ENCODE measurements around the gene LIPI. TPM values are rescaled to one million over a fixed set of nuclear protein-coding genes. Genes with fewer than 3 reads are reported as not detected.

LIPI gene
- total RNA-seq, 2 donors from 2014 or later, result not detected

- H3K27ac ChIP-seq, result no peak overlapping the region
- ATAC-seq (ENCODE audit: insufficient number of reproducible peaks, low FRiP score, low read depth) (no peak), DNase-seq (ENCODE audit: low spot score) (no peak)
- TF ChIP-seq CTCF (IDR thresholded peaks at IDR 0.05), result no peak
- no peaks in the 10 kb centered on the region for H3K36me3 ChIP-seq
- H3K4me1 ChIP-seq (ENCODE audit: control insufficient read depth in 1 of 2, low read depth in 2 of 2), result no peaks in the 10 kb centered on the region
- H3K27me3 ChIP-seq (replicated peaks; ENCODE audit: insufficient read depth), result no peaks in the 10 kb centered on the region
- H3K9me3 ChIP-seq, result no peaks in the 10 kb centered on the region
- no peak overlapping the region for H3K4me3 ChIP-seq
Measured at GRCh38 chr21:14099570-14099969, 111.2 kb downstream of the LIPI start.

- no peaks in the 10 kb centered on the region for H3K9me3 ChIP-seq
- H3K4me3 ChIP-seq, result no peak overlapping the region
- no peak for TF ChIP-seq CTCF (IDR thresholded peaks at IDR 0.05)
- H3K4me1 ChIP-seq (ENCODE audit: control insufficient read depth in 1 of 2, low read depth in 2 of 2), result no peaks in the 10 kb centered on the region
- DNase-seq (ENCODE audit: low spot score) (no peak), ATAC-seq (ENCODE audit: insufficient number of reproducible peaks, low FRiP score, low read depth) (no peak)
- no peaks in the 10 kb centered on the region for H3K36me3 ChIP-seq
- no peaks in the 10 kb centered on the region for H3K27me3 ChIP-seq (replicated peaks; ENCODE audit: insufficient read depth)
- H3K27ac ChIP-seq, result no peak overlapping the region
Measured at GRCh38 chr21:14097881-14098499, 112.8 kb downstream of the LIPI start.

GRCh38 chr21:14096577-14096976 lies 114.2 kb downstream of the LIPI start:
- ATAC-seq (ENCODE audit: insufficient number of reproducible peaks, low FRiP score, low read depth), result no peak
- no peak for DNase-seq (ENCODE audit: low spot score)
- H3K27me3 ChIP-seq (replicated peaks; ENCODE audit: insufficient read depth), result no peaks in the 10 kb centered on the region
- TF ChIP-seq CTCF (IDR thresholded peaks at IDR 0.05), result no peak
- H3K4me1 ChIP-seq (ENCODE audit: control insufficient read depth in 1 of 2, low read depth in 2 of 2), result no peaks in the 10 kb centered on the region
- no peaks in the 10 kb centered on the region for H3K36me3 ChIP-seq
- H3K4me3 ChIP-seq, result no peak overlapping the region
- no peak overlapping the region for H3K27ac ChIP-seq
- H3K9me3 ChIP-seq, result no peaks in the 10 kb centered on the region

GRCh38 chr21:14096172-14096571 lies 114.6 kb downstream of the LIPI start:
- H3K36me3 ChIP-seq, result no peaks in the 10 kb centered on the region
- no peaks in the 10 kb centered on the region for H3K9me3 ChIP-seq
- no peaks in the 10 kb centered on the region for H3K27me3 ChIP-seq (replicated peaks; ENCODE audit: insufficient read depth)
- TF ChIP-seq CTCF (IDR thresholded peaks at IDR 0.05), result no peak
- DNase-seq (ENCODE audit: low spot score) (no peak), ATAC-seq (ENCODE audit: insufficient number of reproducible peaks, low FRiP score, low read depth) (no peak)
- no peak overlapping the region for H3K27ac ChIP-seq
- no peaks in the 10 kb centered on the region for H3K4me1 ChIP-seq (ENCODE audit: control insufficient read depth in 1 of 2, low read depth in 2 of 2)
- no peak overlapping the region for H3K4me3 ChIP-seq

- DNase-seq (ENCODE audit: low spot score), result no peak
- Histone ChIP-seq H3K27ac (no peak overlapping the region), H3K36me3 (no peaks in the 10 kb centered on the region), H3K4me3 (no peak overlapping the region), H3K9me3 (no peaks in the 10 kb centered on the region), H3K27me3 (replicated peaks; ENCODE audit: insufficient read depth) (no peaks in the 10 kb centered on the region), H3K4me1 (ENCODE audit: control insufficient read depth in 1 of 2, low read depth in 2 of 2) (no peaks in the 10 kb centered on the region)
- no peak for ATAC-seq (ENCODE audit: insufficient number of reproducible peaks, low FRiP score, low read depth)
- TF ChIP-seq CTCF (IDR thresholded peaks at IDR 0.05), result no peak
Measured at GRCh38 chr21:14095056-14095455, 115.7 kb downstream of the LIPI start.

All from thoracic aorta (tissue), 2 donors.